Activated T-cell treated with anti-CD3 and anti-CD28 coated beads, Interleukin-2, amount 50 U/mL, for 4 hours (primary cell): ENCODE data around the gene MARK3. TPM values are rescaled to one million over a fixed set of nuclear protein-coding genes. Genes with fewer than 3 reads are reported as not detected.

ENCODE experiments used
- ATAC-seq, 2 donors: fragments of 200-7000 bp; cut with Tn5 transposase; one replicate each; pipeline ENCODE4 v1.10.0; 2021
- DNase-seq: peaks from one replicate; pipeline ENCODE4 v3.0.0-alpha.2; 2020
- H3K27me3 Mint-ChIP-seq: one replicate; pipeline ENCODE4 v1.8.0; 2021; ENCODE audit warnings: low read depth, mixed read lengths
- H3K36me3 Mint-ChIP-seq: one replicate; pipeline ENCODE4 v1.8.0; 2022; ENCODE audit warnings: mixed read lengths; ENCODE audit not compliant: insufficient read depth
- H3K4me1 Mint-ChIP-seq: one replicate; pipeline ENCODE4 v1.8.0; 2021; ENCODE audit warnings: low read depth, mixed read lengths
- H3K4me3 Mint-ChIP-seq: one replicate; pipeline ENCODE4 v1.8.0; 2021; ENCODE audit warnings: mild to moderate bottlenecking, moderate library complexity, mixed read lengths
- H3K9me3 Mint-ChIP-seq: one replicate; pipeline ENCODE4 v1.8.0; 2021; ENCODE audit warnings: mixed read lengths
- total RNA-seq, 3 donors: library from RNA; stranded (reverse); gene quantifications; one replicate each; pipeline ENCODE4 v1.2.1, GENCODE V29; 2021

Gene MARK3
- total RNA-seq, 3 donors from 2014 or later: 79.9 to 96.2 (median 95.5) TPM

- ATAC-seq: no peak
- peaks cover 4% of the 10 kb centered on the region for H3K27me3 Mint-ChIP-seq
- H3K9me3 Mint-ChIP-seq: no peaks in the 10 kb centered on the region
- DNase-seq: no peak
- H3K36me3 Mint-ChIP-seq: no peaks in the 10 kb centered on the region
- peaks cover 4% of the 10 kb centered on the region for H3K4me1 Mint-ChIP-seq
- H3K4me3 Mint-ChIP-seq: no peak overlapping the region
Measured at GRCh38 chr14:103378038-103378854, 7.0 kb upstream of the MARK3 start.

- H3K4me1 Mint-ChIP-seq: peaks cover 11% of the 10 kb centered on the region
- H3K4me3 Mint-ChIP-seq: no peak overlapping the region
- H3K9me3 Mint-ChIP-seq: no peaks in the 10 kb centered on the region
- DNase-seq (no peak), ATAC-seq (no peak)
- no peaks in the 10 kb centered on the region for H3K36me3 Mint-ChIP-seq
- no peaks in the 10 kb centered on the region for H3K27me3 Mint-ChIP-seq
Measured at GRCh38 chr14:103380719-103381377, 4.4 kb upstream of the MARK3 start.

GRCh38 chr14:103382376-103382775 is 2.8 kb upstream of the MARK3 start:
- ATAC-seq: no peak
- Mint-ChIP-seq H3K27me3 (no peaks in the 10 kb centered on the region), H3K36me3 (no peaks in the 10 kb centered on the region), H3K9me3 (no peaks in the 10 kb centered on the region), H3K4me1 (peaks cover 15% of the 10 kb centered on the region), H3K4me3 (no peak overlapping the region)
- DNase-seq: no peak

- H3K4me3 Mint-ChIP-seq: peak overlapping the region; percentile 91
- H3K9me3 Mint-ChIP-seq: no peaks in the 10 kb centered on the region
- ATAC-seq (peak in 1 of 2 donors; percentile 0), DNase-seq (no peak)
- peaks cover 34% of the 10 kb centered on the region for H3K4me1 Mint-ChIP-seq
- H3K27me3 Mint-ChIP-seq: no peaks in the 10 kb centered on the region
- peaks cover 3% of the 10 kb centered on the region for H3K36me3 Mint-ChIP-seq
Measured at GRCh38 chr14:103384450-103385151, 614 bp upstream of the MARK3 start.

GRCh38 chr14:103385929-103386712 is 906 bp downstream of the MARK3 start:
- ATAC-seq: no peak
- peak; percentile 16 for DNase-seq
- Mint-ChIP-seq H3K9me3 (no peaks in the 10 kb centered on the region), H3K4me3 (peak overlapping the region; percentile 92), H3K36me3 (peaks cover 3% of the 10 kb centered on the region), H3K27me3 (no peaks in the 10 kb centered on the region), H3K4me1 (peaks cover 42% of the 10 kb centered on the region)

GRCh38 chr14:103386713-103387329 is 1.6 kb downstream of the MARK3 start:
- DNase-seq (no peak), ATAC-seq (no peak)
- Mint-ChIP-seq H3K4me1 (peaks cover 44% of the 10 kb centered on the region), H3K4me3 (peak overlapping the region; percentile 92), H3K27me3 (no peaks in the 10 kb centered on the region), H3K36me3 (peaks cover 3% of the 10 kb centered on the region), H3K9me3 (no peaks in the 10 kb centered on the region)

- ATAC-seq: no peak
- no peaks in the 10 kb centered on the region for H3K9me3 Mint-ChIP-seq
- DNase-seq: no peak
- H3K27me3 Mint-ChIP-seq: no peaks in the 10 kb centered on the region
- peaks cover 3% of the 10 kb centered on the region for H3K36me3 Mint-ChIP-seq
- peaks cover 50% of the 10 kb centered on the region for H3K4me1 Mint-ChIP-seq
- peak overlapping the region; percentile 72 for H3K4me3 Mint-ChIP-seq
Measured at GRCh38 chr14:103388664-103389063, 3.4 kb downstream of the MARK3 start.

GRCh38 chr14:103390605-103391004 is 5.4 kb downstream of the MARK3 start:
- no peaks in the 10 kb centered on the region for H3K9me3 Mint-ChIP-seq
- peaks cover 3% of the 10 kb centered on the region for H3K36me3 Mint-ChIP-seq
- no peak overlapping the region for H3K4me3 Mint-ChIP-seq
- DNase-seq: no peak
- no peaks in the 10 kb centered on the region for H3K27me3 Mint-ChIP-seq
- H3K4me1 Mint-ChIP-seq: peaks cover 61% of the 10 kb centered on the region
- no peak for ATAC-seq

GRCh38 chr14:103391048-103391447 is 5.8 kb downstream of the MARK3 start:
- ATAC-seq: peak; percentile 61 to 77
- H3K4me1 Mint-ChIP-seq: peaks cover 65% of the 10 kb centered on the region
- no peaks in the 10 kb centered on the region for H3K27me3 Mint-ChIP-seq
- H3K9me3 Mint-ChIP-seq: no peaks in the 10 kb centered on the region
- no peak overlapping the region for H3K4me3 Mint-ChIP-seq
- DNase-seq: peak; percentile 9
- peaks cover 3% of the 10 kb centered on the region for H3K36me3 Mint-ChIP-seq

GRCh38 chr14:103392106-103392505 is 6.9 kb downstream of the MARK3 start:
- no peaks in the 10 kb centered on the region for H3K27me3 Mint-ChIP-seq
- no peak for ATAC-seq
- no peak overlapping the region for H3K4me3 Mint-ChIP-seq
- H3K36me3 Mint-ChIP-seq: peaks cover 3% of the 10 kb centered on the region
- no peaks in the 10 kb centered on the region for H3K9me3 Mint-ChIP-seq
- no peak for DNase-seq
- H3K4me1 Mint-ChIP-seq: peaks cover 70% of the 10 kb centered on the region

GRCh38 chr14:103392572-103392971 is 7.4 kb downstream of the MARK3 start:
- ATAC-seq: no peak
- Mint-ChIP-seq H3K27me3 (no peaks in the 10 kb centered on the region), H3K9me3 (no peaks in the 10 kb centered on the region), H3K4me3 (no peak overlapping the region), H3K36me3 (peaks cover 3% of the 10 kb centered on the region), H3K4me1 (peaks cover 69% of the 10 kb centered on the region)
- no peak for DNase-seq

- H3K4me3 Mint-ChIP-seq: no peak overlapping the region
- peaks cover 6% of the 10 kb centered on the region for H3K36me3 Mint-ChIP-seq
- peaks cover 69% of the 10 kb centered on the region for H3K4me1 Mint-ChIP-seq
- H3K9me3 Mint-ChIP-seq: no peaks in the 10 kb centered on the region
- DNase-seq (no peak), ATAC-seq (no peak)
- H3K27me3 Mint-ChIP-seq: no peaks in the 10 kb centered on the region
Measured at GRCh38 chr14:103393070-103393469, 7.9 kb downstream of the MARK3 start.

- ATAC-seq (peak in 1 of 2 donors; percentile 27), DNase-seq (no peak)
- Mint-ChIP-seq H3K4me3 (peak overlapping the region; percentile 26), H3K4me1 (peaks cover 69% of the 10 kb centered on the region), H3K9me3 (no peaks in the 10 kb centered on the region), H3K36me3 (peaks cover 3% of the 10 kb centered on the region), H3K27me3 (no peaks in the 10 kb centered on the region)
Measured at GRCh38 chr14:103393676-103394626, 8.7 kb downstream of the MARK3 start.
